A673 (cell line): ENCODE measurements around the gene SLC26A8.

ENCODE experiments used
- EZH2 ChIP-seq: fragments of 200-600 bp; sonication (generic); IDR thresholded peaks from 2 replicates; pipeline ENCODE4 v1.6.1; 2017; ENCODE audit warnings: borderline replicate concordance, low read depth, mild to moderate bottlenecking, mixed read lengths, antibody characterized with exemption, low read length; ENCODE audit not compliant: poor library complexity, severe bottlenecking
- TF ChIP-seq, protein P1 (sequence below): fragments of 300-800, 200-600 bp; sonication (generic); conservative IDR thresholded peaks from 2 replicates; pipeline ENCODE4 v1.5.1; 2017; ENCODE audit warnings: low read depth, mild to moderate bottlenecking, antibody characterized with exemption, low read length, moderate library complexity, mixed read lengths

DNA sequence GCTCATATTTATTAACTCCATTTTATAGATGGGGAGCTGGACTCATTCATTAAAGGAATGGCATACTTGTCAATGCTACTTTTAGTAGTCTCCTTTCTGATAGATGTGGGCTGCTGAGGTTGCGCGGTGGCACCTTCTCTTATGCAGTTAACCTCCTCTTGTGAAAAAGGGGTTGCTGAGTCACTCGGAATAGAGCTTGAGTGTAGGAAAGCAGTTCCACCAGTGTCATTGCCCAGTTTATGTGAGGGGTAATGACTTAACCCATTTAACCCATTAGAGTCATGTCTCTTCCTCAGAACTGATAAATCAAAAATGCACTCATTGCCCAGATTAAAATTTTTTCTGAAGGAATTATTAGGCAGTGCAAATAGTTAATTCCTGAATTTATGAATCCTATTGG is 9.5 kb upstream of the SLC26A8 start:
- TF ChIP-seq, protein P1, sequence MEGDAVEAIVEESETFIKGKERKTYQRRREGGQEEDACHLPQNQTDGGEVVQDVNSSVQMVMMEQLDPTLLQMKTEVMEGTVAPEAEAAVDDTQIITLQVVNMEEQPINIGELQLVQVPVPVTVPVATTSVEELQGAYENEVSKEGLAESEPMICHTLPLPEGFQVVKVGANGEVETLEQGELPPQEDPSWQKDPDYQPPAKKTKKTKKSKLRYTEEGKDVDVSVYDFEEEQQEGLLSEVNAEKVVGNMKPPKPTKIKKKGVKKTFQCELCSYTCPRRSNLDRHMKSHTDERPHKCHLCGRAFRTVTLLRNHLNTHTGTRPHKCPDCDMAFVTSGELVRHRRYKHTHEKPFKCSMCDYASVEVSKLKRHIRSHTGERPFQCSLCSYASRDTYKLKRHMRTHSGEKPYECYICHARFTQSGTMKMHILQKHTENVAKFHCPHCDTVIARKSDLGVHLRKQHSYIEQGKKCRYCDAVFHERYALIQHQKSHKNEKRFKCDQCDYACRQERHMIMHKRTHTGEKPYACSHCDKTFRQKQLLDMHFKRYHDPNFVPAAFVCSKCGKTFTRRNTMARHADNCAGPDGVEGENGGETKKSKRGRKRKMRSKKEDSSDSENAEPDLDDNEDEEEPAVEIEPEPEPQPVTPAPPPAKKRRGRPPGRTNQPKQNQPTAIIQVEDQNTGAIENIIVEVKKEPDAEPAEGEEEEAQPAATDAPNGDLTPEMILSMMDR, result no peak
- no peak for TF ChIP-seq EZH2
